ENCODE data around the gene TSPAN13.

TSPAN13 gene

DNA sequence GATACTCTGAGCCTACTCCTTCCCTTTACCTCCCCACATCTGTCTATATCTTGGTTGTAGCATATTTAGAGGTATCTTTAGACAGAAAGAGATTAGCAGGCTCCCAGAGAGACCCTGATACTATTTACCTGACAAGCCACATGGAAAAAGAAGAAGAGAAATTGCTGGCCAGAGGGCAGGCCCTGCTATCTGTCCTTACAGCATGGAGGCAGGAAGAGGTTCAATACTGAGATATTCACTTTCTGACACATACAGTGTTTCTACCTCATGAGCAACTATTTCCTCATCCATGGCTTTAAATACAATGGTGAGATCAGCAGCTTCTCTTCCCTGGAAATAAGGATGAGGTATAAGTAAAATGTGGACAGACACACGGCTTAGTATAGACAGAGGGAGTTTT lies 33.9 kb upstream of the TSPAN13 start:
- no peaks in the 10 kb centered on the region for H3K36me3 ChIP-seq (replicated peaks; ENCODE audit: low read depth, low read length)
- no peak overlapping the region for H3K4me2 ChIP-seq (ENCODE audit: low read length)
- H3K27ac ChIP-seq (ENCODE audit: low read length): no peak overlapping the region
- H3K27me3 ChIP-seq (ENCODE audit: low read depth, low read length): no peaks in the 10 kb centered on the region
- no peaks in the 10 kb centered on the region for H3K79me2 ChIP-seq (ENCODE audit: low read length)
- no peak overlapping the region for H3K4me3 ChIP-seq (ENCODE audit: low read length)
- no peaks in the 10 kb centered on the region for H3K4me1 ChIP-seq (ENCODE audit: low read length)
- H4K20me1 ChIP-seq (ENCODE audit: insufficient read depth, low read length): no peaks in the 10 kb centered on the region
- no peak overlapping the region for H2AFZ ChIP-seq (ENCODE audit: low read depth, low read length)
- TF ChIP-seq CTCF (IDR thresholded peaks at IDR 0.05; ENCODE audit: low read depth, low read length): no peak
- no peaks in the 10 kb centered on the region for H3K9me3 ChIP-seq (ENCODE audit: insufficient read depth, low read length)
- H3K9ac ChIP-seq (ENCODE audit: low read length): no peak overlapping the region

DNA sequence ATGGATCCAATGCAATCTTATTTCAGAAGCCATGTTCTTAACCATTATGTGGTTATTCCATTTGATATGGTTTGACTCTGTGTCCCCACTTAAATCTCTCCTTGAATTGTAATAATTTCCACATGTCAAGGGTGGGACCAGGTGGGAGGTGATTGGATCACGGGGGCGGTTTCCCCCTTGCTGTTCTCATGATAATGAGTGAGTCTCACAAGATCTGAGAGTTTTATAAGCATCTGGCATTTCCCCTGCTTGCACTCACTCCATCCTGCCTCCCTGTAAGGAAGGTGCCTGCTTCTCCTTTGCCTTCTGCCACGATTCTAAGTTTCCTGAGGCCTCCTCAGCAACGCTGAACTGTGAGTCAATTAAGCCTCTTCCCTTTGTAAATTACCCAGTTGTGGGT lies 32.0 kb upstream of the TSPAN13 start:
- Histone ChIP-seq H3K27ac (ENCODE audit: low read length) (no peak overlapping the region), H3K4me1 (ENCODE audit: low read length) (no peaks in the 10 kb centered on the region), H3K9ac (ENCODE audit: low read length) (no peak overlapping the region), H2AFZ (ENCODE audit: low read depth, low read length) (no peak overlapping the region), H3K27me3 (ENCODE audit: low read depth, low read length) (no peaks in the 10 kb centered on the region), H3K4me2 (ENCODE audit: low read length) (no peak overlapping the region), H3K36me3 (replicated peaks; ENCODE audit: low read depth, low read length) (no peaks in the 10 kb centered on the region), H3K4me3 (ENCODE audit: low read length) (no peak overlapping the region), H3K9me3 (ENCODE audit: insufficient read depth, low read length) (no peaks in the 10 kb centered on the region), H3K79me2 (ENCODE audit: low read length) (no peaks in the 10 kb centered on the region), H4K20me1 (ENCODE audit: insufficient read depth, low read length) (no peaks in the 10 kb centered on the region)
- TF ChIP-seq CTCF (IDR thresholded peaks at IDR 0.05; ENCODE audit: low read depth, low read length): no peak
- no peak for TF ChIP-seq EZH2phosphoT487 (IDR thresholded peaks at IDR 0.05; ENCODE audit: low read depth)

DNA sequence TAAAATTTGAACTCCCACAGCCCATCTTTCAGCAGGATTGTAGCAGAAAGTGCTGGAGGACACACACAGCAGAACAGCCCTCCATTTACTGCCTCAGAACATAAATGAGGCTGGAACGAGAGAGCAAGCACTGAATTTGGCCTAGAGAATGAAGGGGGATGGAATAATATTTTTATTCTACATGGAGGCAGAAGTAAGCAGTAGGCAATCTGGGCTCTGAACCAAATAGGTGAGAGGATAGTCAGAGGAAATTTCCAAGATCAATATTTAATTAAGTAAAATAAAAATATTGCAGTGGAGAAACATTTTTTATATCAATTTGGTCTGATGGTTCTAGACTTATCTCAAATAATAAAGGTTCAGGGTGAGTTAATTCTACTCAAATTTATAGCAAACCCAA lies 29.2 kb upstream of the TSPAN13 start:
- H3K36me3 ChIP-seq (replicated peaks; ENCODE audit: low read depth, low read length): no peaks in the 10 kb centered on the region
- H3K9me3 ChIP-seq (ENCODE audit: insufficient read depth, low read length): no peaks in the 10 kb centered on the region
- H3K27me3 ChIP-seq (ENCODE audit: low read depth, low read length): no peaks in the 10 kb centered on the region
- no peak for TF ChIP-seq EZH2phosphoT487 (IDR thresholded peaks at IDR 0.05; ENCODE audit: low read depth)
- no peak for TF ChIP-seq CTCF (IDR thresholded peaks at IDR 0.05; ENCODE audit: low read depth, low read length)
- no peak overlapping the region for H2AFZ ChIP-seq (ENCODE audit: low read depth, low read length)
- no peaks in the 10 kb centered on the region for H3K79me2 ChIP-seq (ENCODE audit: low read length)
- no peak overlapping the region for H3K27ac ChIP-seq (ENCODE audit: low read length)
- H3K9ac ChIP-seq (ENCODE audit: low read length): no peak overlapping the region
- no peaks in the 10 kb centered on the region for H4K20me1 ChIP-seq (ENCODE audit: insufficient read depth, low read length)
- H3K4me2 ChIP-seq (ENCODE audit: low read length): no peak overlapping the region
- no peaks in the 10 kb centered on the region for H3K4me1 ChIP-seq (ENCODE audit: low read length)
- no peak overlapping the region for H3K4me3 ChIP-seq (ENCODE audit: low read length)

DNA sequence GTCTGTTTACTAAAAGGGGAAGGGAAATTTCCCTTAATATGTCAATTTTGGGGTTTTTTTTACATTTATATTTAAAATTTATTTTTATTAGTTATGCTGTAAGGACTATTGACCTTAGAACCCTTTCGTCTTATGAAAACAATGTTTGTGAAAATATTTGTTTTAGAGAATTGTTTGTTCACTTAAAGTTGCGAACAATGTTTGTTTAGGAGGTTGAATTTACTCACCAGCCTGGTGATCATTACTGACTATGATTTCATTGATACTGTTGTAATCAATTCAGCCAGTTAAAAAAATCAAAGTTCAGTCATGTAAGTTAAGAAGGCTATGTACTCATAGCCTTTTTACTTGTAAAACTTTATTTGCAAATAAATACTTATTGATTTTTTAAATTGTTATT lies 27.4 kb upstream of the TSPAN13 start:
- Histone ChIP-seq H3K9ac (ENCODE audit: low read length) (no peak overlapping the region), H3K27me3 (ENCODE audit: low read depth, low read length) (no peaks in the 10 kb centered on the region), H3K4me1 (ENCODE audit: low read length) (no peaks in the 10 kb centered on the region), H3K4me3 (ENCODE audit: low read length) (no peak overlapping the region), H3K4me2 (ENCODE audit: low read length) (no peak overlapping the region), H2AFZ (ENCODE audit: low read depth, low read length) (no peak overlapping the region), H4K20me1 (ENCODE audit: insufficient read depth, low read length) (no peaks in the 10 kb centered on the region), H3K36me3 (replicated peaks; ENCODE audit: low read depth, low read length) (no peaks in the 10 kb centered on the region), H3K27ac (ENCODE audit: low read length) (no peak overlapping the region), H3K79me2 (ENCODE audit: low read length) (no peaks in the 10 kb centered on the region), H3K9me3 (ENCODE audit: insufficient read depth, low read length) (no peaks in the 10 kb centered on the region)
- TF ChIP-seq EZH2phosphoT487 (IDR thresholded peaks at IDR 0.05; ENCODE audit: low read depth): no peak
- TF ChIP-seq CTCF (IDR thresholded peaks at IDR 0.05; ENCODE audit: low read depth, low read length): no peak

Data from OCI-LY3 (cell line).